Spleen (tissue), 7 donors: Measurements from ENCODE around the gene SERPINA9.

Experiments used
- POLR2A ChIP-seq, 3 donors: fragments of 450-650 bp; IDR thresholded peaks; one replicate each; pipeline ENCODE4 v1.5.1; 2017; ENCODE audit warnings: antibody characterized with exemption in 3 of 3, mild to moderate bottlenecking in 1 of 3
- TF ChIP-seq, protein P1 (sequence below), 11 experiments: fragments of 200-600 bp in 7 of 11; fragments of 450-650 bp in 4 of 11; sonication (generic) in 4 of 11; IDR thresholded peaks in 8 of 11; conservative IDR thresholded peaks in 3 of 11; 1 replicate in 7 of 11; 2 replicates in 4 of 11; pipeline versions ENCODE4 v1.4.0 to v1.8.0; 2016 to 2021; ENCODE audit warnings: antibody characterized with exemption in 11 of 11, inconsistent platforms in 4 of 11, mild to moderate bottlenecking in 1 of 11
- donor health status: DM: no; HTN: no; CAD: no; lungs with moderate emphysema.
- donor health status: DM: no; HTN: no; CAD: no.
- donor health status: DM: no; HTN: no; CAD: no.

DNA sequence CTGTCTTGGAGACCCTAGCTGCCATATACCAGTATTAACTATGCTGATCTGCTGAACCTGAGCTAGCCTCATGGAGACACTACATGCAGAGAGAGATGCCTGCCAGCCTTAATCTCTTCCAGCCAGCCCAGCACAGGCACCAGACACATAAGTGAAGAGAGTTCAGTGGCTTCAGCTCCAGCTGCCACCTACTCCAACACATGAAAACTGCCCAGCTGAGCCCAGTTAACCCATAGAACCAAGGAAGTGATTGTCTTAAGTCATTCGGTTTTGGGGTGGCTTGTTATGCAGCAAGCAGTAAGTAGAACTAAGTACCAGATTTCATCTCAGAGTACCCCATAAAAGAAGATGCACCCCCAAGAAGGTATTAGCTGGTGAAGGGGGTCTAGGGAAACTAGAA lies 31.0 kb downstream of the SERPINA9 start:
- TF ChIP-seq, protein P1, sequence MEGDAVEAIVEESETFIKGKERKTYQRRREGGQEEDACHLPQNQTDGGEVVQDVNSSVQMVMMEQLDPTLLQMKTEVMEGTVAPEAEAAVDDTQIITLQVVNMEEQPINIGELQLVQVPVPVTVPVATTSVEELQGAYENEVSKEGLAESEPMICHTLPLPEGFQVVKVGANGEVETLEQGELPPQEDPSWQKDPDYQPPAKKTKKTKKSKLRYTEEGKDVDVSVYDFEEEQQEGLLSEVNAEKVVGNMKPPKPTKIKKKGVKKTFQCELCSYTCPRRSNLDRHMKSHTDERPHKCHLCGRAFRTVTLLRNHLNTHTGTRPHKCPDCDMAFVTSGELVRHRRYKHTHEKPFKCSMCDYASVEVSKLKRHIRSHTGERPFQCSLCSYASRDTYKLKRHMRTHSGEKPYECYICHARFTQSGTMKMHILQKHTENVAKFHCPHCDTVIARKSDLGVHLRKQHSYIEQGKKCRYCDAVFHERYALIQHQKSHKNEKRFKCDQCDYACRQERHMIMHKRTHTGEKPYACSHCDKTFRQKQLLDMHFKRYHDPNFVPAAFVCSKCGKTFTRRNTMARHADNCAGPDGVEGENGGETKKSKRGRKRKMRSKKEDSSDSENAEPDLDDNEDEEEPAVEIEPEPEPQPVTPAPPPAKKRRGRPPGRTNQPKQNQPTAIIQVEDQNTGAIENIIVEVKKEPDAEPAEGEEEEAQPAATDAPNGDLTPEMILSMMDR (IDR thresholded peaks at IDR 0.05 in 8 of 11, conservative IDR thresholded peaks at IDR 0.05 in 3 of 11): no peak
- TF ChIP-seq POLR2A (IDR thresholded peaks at IDR 0.05): no peak
